CD4-positive, alpha-beta T cell treated with Interleukin-4 for 4 hours (primary cell): ENCODE measurements around the gene CYP4F11.
"Not testable (repeated sequence)": the region's sequence is repeated elsewhere in the genome, so short reads cannot be mapped to it uniquely, and the experiment has no call there.

ENCODE experiments used
- DNase-seq: peaks from one replicate; pipeline ENCODE4 v3.0.0-alpha.2; 2020

Gene CYP4F11

GRCh38 chr19:15922021-15922420 lies 12.3 kb downstream of the CYP4F11 start:
- no peak for DNase-seq

GRCh38 chr19:15919243-15919642 lies 15.1 kb downstream of the CYP4F11 start:
- DNase-seq, result no peak

- DNase-seq, result no peak
These were observed 19.2 kb downstream of the CYP4F11 start for GRCh38 chr19:15915109-15915508.

GRCh38 chr19:15913830-15914229 lies 20.5 kb downstream of the CYP4F11 start:
- DNase-seq, result no peak

GRCh38 chr19:15913384-15913783 lies 20.9 kb downstream of the CYP4F11 start:
- DNase-seq, result no peak

GRCh38 chr19:15911599-15912235 lies 22.6 kb downstream of the CYP4F11 start:
- no peak for DNase-seq

- no peak for DNase-seq
These were observed 29.3 kb downstream of the CYP4F11 start for GRCh38 chr19:15905026-15905425.

GRCh38 chr19:15902898-15903297 lies 31.4 kb downstream of the CYP4F11 start:
- not testable (repeated sequence) for DNase-seq

GRCh38 chr19:15902254-15902653 lies 32.1 kb downstream of the CYP4F11 start:
- DNase-seq, result no peak

GRCh38 chr19:15900504-15900903 lies 33.8 kb downstream of the CYP4F11 start:
- no peak for DNase-seq

- not testable (repeated sequence) for DNase-seq
These were observed 34.3 kb downstream of the CYP4F11 start for GRCh38 chr19:15900032-15900431.

GRCh38 chr19:15899561-15899960 lies 34.8 kb downstream of the CYP4F11 start:
- DNase-seq, result not testable (repeated sequence)

GRCh38 chr19:15897738-15898276 lies 36.5 kb downstream of the CYP4F11 start, which contains the start of gene CYP4F2:
TSS of gene CYP4F2 (minus strand) at chr19:15898074. CDS start at chr19:15897611, 463 bp downstream.
- DNase-seq, result no peak

GRCh38 chr19:15897026-15897737 lies 37.1 kb downstream of the CYP4F11 start:
- no peak for DNase-seq

- DNase-seq, result no peak
These were observed 38.4 kb downstream of the CYP4F11 start for GRCh38 chr19:15895876-15896430.

GRCh38 chr19:15894359-15894758 lies 40.0 kb downstream of the CYP4F11 start:
- DNase-seq, result no peak

- DNase-seq, result no peak
These were observed 40.9 kb downstream of the CYP4F11 start for GRCh38 chr19:15893477-15893876.

- no peak for DNase-seq
These were observed 42.3 kb downstream of the CYP4F11 start for GRCh38 chr19:15892012-15892411.

GRCh38 chr19:15891434-15891833 lies 42.9 kb downstream of the CYP4F11 start:
- DNase-seq, result no peak

- not testable (repeated sequence) for DNase-seq
These were observed 45.0 kb downstream of the CYP4F11 start for GRCh38 chr19:15889339-15889738.

GRCh38 chr19:15885919-15886318 lies 48.4 kb downstream of the CYP4F11 start:
- DNase-seq, result no peak

- DNase-seq, result no peak
These were observed 49.2 kb downstream of the CYP4F11 start for GRCh38 chr19:15885167-15885566.

GRCh38 chr19:15883329-15883728 lies 51.0 kb downstream of the CYP4F11 start:
- DNase-seq, result not testable (repeated sequence)
